Activated CD4-positive, alpha-beta memory T cell treated with anti-CD3 and anti-CD28 coated beads, Interleukin-2, amount 10 ng/mL, durations not matched to agents 7 days and 5 days (primary cell): ENCODE data around the gene ZFAND6. TPM values are rescaled to one million over a fixed set of nuclear protein-coding genes. Genes with fewer than 3 reads are reported as not detected.
"Not testable (repeated sequence)": the region's sequence is repeated elsewhere in the genome, so short reads cannot be mapped to it uniquely, and the experiment has no call there.

Experiments
- CTCF ChIA-PET: fragments of 350-600 bp; sonication (Branson Sonifier 250); formaldehyde crosslinking; loops from one replicate; lab custom pipeline; 2021; ENCODE audit warnings: antibody characterized with exemption, inconsistent platforms; lab: Charles Lee
- POLR2A ChIA-PET: fragments of 350-600 bp; sonication (Branson Sonifier 250); formaldehyde crosslinking; loops from one replicate; lab custom pipeline; 2021; ENCODE audit warnings: antibody characterized with exemption; lab: Charles Lee
- DNase-seq: peaks from one replicate; pipeline ENCODE4 v3.0.0-alpha.2; 2020
- H3K27ac Mint-ChIP-seq: one replicate; pipeline ENCODE4 v1.8.0; 2021; ENCODE audit warnings: mild to moderate bottlenecking, mixed read lengths
- H3K27me3 Mint-ChIP-seq: one replicate; pipeline ENCODE4 v1.8.0; 2021; ENCODE audit warnings: mixed read lengths
- H3K36me3 Mint-ChIP-seq: one replicate; pipeline ENCODE4 v1.8.0; 2021; ENCODE audit warnings: low read depth, mixed read lengths
- H3K4me1 Mint-ChIP-seq: one replicate; pipeline ENCODE4 v1.8.0; 2021; ENCODE audit warnings: mixed read lengths
- H3K4me3 Mint-ChIP-seq: one replicate; pipeline ENCODE4 v1.8.0; 2021; ENCODE audit warnings: mild to moderate bottlenecking, mixed read lengths
- H3K9me3 Mint-ChIP-seq: one replicate; pipeline ENCODE4 v1.8.0; 2021; ENCODE audit warnings: mixed read lengths
- total RNA-seq, 2 experiments: library from RNA; stranded (reverse); gene quantifications; one replicate each; pipeline ENCODE4 v1.2.3, GENCODE V29; 2021

The ZFAND6 gene
- total RNA-seq, 2 experiments from 2014 or later = 46.7 to 48.7 TPM

DNA sequence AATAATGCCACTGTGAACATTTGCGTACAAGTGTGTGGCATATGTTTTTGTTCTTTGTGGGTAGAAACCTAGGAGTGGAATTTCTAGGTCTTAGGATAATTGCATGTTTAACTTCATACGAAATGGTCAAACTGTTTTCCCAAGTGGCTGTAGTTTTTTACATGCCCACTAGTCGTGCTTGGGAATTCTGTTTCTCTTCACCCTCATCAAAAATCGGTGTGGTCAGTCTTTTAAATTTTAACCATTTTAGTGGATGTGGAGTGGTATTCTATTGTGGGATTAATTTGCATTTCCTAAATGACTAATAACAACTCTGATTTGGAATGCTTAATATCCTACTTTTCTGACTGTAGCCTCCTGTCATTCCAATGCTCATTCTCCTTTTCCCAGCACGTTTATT lies 27.6 kb downstream of the ZFAND6 start:
- POLR2A ChIA-PET = interaction anchor here (1.4 kb wide), 1 partner anchor 26 kb away, joined by 4 read pairs; no protein-coding TSS in a partner anchor
- Mint-ChIP-seq H3K4me3 (no peak overlapping the region), H3K4me1 (peaks cover 2% of the 10 kb centered on the region), H3K27me3 (no peaks in the 10 kb centered on the region), H3K27ac (no peak overlapping the region), H3K9me3 (no peaks in the 10 kb centered on the region), H3K36me3 (peaks cover 3% of the 10 kb centered on the region)
- no peak for DNase-seq
- CTCF ChIA-PET = no interaction called here

DNA sequence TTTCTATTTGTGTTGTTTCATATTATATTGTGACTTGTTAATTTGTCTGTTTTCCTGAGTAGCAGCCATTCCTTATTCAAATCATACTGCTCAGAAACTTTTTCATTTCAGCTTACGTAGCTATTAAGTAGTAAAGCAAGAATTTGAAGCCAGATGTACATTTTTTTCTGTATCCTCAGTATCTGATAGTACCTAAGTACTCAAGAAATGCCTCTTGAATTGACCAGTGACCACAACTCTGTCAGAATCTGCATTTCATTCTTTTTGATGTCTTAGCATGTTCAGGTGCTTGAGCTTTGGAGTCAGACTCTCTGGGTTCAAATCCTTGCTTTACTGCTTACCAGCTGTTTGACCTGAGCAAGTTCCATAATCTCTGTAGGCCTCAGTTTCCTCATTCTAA lies 30.6 kb downstream of the ZFAND6 start:
- peaks cover 2% of the 10 kb centered on the region for H3K4me1 Mint-ChIP-seq
- DNase-seq = no peak
- CTCF ChIA-PET = interaction anchor here (0.9 to 2.2 kb wide), 4 partner anchors 17 to 237 kb away, joined by 3 to 7 read pairs (median 4); no protein-coding TSS in a partner anchor
- H3K27ac Mint-ChIP-seq = no peak overlapping the region
- peaks cover 3% of the 10 kb centered on the region for H3K36me3 Mint-ChIP-seq
- no peak overlapping the region for H3K4me3 Mint-ChIP-seq
- POLR2A ChIA-PET = interaction anchor here (1.0 to 1.5 kb wide), 2 partner anchors 18 to 30 kb away, joined by 3 to 6 read pairs; no protein-coding TSS in a partner anchor
- H3K9me3 Mint-ChIP-seq = no peaks in the 10 kb centered on the region
- no peaks in the 10 kb centered on the region for H3K27me3 Mint-ChIP-seq

DNA sequence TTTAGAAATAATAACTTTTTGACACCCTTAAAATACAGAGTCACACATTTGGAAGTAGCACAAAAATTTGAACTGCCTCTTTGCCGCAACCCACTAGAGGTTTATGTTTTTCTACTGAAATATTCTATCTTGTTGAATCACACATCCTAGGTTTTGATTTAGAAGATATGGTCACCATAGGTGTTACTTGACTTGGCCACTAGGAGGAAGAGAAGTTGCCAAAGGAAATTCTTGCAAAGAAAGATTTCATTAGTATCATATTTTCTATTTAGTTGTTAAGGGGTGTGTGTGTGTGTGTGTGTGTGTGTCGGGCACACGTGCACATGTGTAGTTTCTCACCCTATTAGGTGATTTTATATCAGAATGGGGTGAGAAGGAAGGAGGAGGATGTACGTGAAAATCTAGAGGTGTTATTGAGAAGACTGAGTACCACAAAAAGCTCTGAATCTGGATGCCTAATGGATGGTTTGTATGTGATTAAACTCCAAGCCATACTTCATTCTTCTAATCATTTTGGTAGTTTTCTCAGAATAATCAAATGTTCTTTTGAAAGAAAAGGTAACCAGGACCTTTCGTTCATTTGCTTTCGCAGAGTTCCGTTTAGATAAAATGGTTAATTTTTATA lies 31.5 kb downstream of the ZFAND6 start:
- CTCF ChIA-PET = interaction anchor here (1.2 kb wide), 2 partner anchors 14 to 238 kb away, joined by 3 to 4 read pairs; no protein-coding TSS in a partner anchor
- H3K4me1 Mint-ChIP-seq = peaks cover 2% of the 10 kb centered on the region

DNA sequence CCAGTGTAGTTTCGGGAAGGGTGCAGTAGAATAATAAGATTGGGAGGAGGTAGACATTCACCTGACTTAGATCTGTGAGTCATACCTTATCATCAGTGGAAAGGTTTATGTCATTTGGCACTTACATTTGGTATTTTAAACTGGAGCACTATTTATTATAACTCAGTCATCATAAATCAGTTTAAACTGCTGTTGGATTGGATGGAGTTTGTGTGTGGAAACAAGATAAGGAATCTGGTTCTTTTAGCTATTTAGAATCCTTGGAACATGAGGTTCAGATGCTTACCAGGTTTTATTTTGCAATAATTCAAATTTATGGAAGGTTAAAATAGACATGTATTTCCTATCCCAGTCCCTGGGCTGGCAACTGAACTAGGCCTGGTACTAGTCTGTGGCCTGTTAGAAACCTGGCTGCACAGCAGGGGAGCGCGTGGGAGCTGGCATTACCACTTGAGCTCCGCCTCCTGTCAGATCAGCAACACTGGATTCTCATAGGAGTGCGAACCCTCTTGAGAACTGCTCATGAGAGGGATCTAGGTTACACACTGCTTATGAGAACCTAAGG lies 34.5 kb downstream of the ZFAND6 start:
- H3K27me3 Mint-ChIP-seq = no peaks in the 10 kb centered on the region
- no peaks in the 10 kb centered on the region for H3K9me3 Mint-ChIP-seq
- ChIA-PET POLR2A (no interaction called here), CTCF (no interaction called here)
- no peak overlapping the region for H3K27ac Mint-ChIP-seq
- DNase-seq = no peak
- peaks cover under 1% of the 10 kb centered on the region for H3K4me1 Mint-ChIP-seq
- H3K4me3 Mint-ChIP-seq = no peak overlapping the region
- peaks cover under 1% of the 10 kb centered on the region for H3K36me3 Mint-ChIP-seq

More for the DNA sequence above, 31.5 kb downstream of the ZFAND6 start:
- Mint-ChIP-seq H3K36me3 (peaks cover 3% of the 10 kb centered on the region), H3K27ac (no peak overlapping the region), H3K27me3 (no peaks in the 10 kb centered on the region), H3K4me3 (no peak overlapping the region), H3K9me3 (no peaks in the 10 kb centered on the region)
- POLR2A ChIA-PET = no interaction called here
- no peak for DNase-seq

DNA sequence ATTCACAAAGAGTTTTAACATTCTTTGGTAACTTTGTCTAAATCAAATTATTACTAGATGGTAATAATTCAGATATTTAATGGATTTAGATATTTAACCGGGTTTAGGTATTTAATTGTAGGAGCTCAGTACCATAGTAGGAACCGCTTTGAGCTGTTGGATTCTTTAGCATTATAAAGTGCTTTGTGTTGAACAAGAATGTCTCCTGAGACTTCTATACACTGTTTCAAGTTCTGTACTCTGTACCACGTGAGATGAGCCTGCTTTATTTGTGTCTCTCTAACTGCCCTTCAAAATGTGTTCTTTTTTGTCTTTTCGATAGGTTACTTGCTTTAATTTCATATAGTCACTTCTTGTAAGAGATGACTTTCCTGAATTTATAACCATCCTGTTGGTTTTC lies 36.0 kb downstream of the ZFAND6 start:
- H3K27ac Mint-ChIP-seq = no peak overlapping the region
- no peaks in the 10 kb centered on the region for H3K27me3 Mint-ChIP-seq
- H3K4me3 Mint-ChIP-seq = no peak overlapping the region
- no peak for DNase-seq
- ChIA-PET CTCF (no interaction called here), POLR2A (no interaction called here)
- H3K36me3 Mint-ChIP-seq = peaks cover 3% of the 10 kb centered on the region
- no peaks in the 10 kb centered on the region for H3K9me3 Mint-ChIP-seq
- H3K4me1 Mint-ChIP-seq = peaks cover 6% of the 10 kb centered on the region

DNA sequence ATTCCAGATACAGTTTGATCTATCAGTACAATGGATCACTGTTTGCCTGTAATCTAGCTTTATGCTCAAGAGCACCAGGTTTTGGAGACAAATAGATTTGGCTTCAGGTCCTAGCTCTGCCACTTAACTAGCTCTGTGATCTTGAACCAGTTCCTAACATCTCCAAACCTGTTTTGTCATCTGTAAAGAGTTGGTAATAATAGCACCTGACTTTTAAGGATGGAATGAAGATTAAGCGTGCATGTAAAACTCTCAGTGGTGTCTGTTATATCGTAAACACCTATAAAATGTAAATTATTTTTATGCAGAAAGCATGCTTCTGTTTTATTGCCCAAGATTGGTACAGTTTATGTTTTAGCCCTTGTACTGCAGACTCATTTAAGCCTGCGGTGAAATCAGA lies 36.5 kb downstream of the ZFAND6 start:
- H3K9me3 Mint-ChIP-seq = no peaks in the 10 kb centered on the region
- H3K36me3 Mint-ChIP-seq = peaks cover 7% of the 10 kb centered on the region
- no peaks in the 10 kb centered on the region for H3K27me3 Mint-ChIP-seq
- peaks cover 6% of the 10 kb centered on the region for H3K4me1 Mint-ChIP-seq
- CTCF ChIA-PET = no interaction called here
- POLR2A ChIA-PET = no interaction called here
- H3K27ac Mint-ChIP-seq = no peak overlapping the region
- DNase-seq = no peak
- H3K4me3 Mint-ChIP-seq = no peak overlapping the region

DNA sequence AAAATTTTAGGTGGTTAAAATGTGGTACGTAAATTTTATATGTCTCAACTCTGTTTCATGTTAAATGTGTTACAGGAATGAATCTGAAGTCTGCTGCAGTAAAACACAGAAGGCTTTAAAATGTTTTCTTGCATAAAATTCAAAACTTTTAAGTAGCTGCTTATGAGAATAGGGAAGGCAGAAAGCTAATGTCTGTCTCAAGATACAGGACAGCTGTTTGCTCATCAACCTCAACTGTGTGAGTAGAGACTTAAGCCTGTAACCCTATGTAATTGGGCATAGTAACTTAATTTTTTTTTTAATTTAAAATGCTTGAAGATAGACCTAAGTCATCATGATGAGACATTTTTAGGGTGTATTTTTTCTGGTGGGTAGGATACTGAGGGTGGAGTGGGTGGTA lies 38.9 kb downstream of the ZFAND6 start:
- ChIA-PET CTCF (interaction anchor here (1.3 kb wide), 1 partner anchor 76 kb away, joined by 3 read pairs; no protein-coding TSS in a partner anchor), POLR2A (interaction anchor here (1.3 kb wide), 1 partner anchor 62 kb away, joined by 3 read pairs; no protein-coding TSS in a partner anchor)
- Mint-ChIP-seq H3K9me3 (no peaks in the 10 kb centered on the region), H3K4me1 (peaks cover 6% of the 10 kb centered on the region), H3K36me3 (peaks cover 7% of the 10 kb centered on the region), H3K4me3 (no peak overlapping the region), H3K27me3 (no peaks in the 10 kb centered on the region), H3K27ac (no peak overlapping the region)
- no peak for DNase-seq

DNA sequence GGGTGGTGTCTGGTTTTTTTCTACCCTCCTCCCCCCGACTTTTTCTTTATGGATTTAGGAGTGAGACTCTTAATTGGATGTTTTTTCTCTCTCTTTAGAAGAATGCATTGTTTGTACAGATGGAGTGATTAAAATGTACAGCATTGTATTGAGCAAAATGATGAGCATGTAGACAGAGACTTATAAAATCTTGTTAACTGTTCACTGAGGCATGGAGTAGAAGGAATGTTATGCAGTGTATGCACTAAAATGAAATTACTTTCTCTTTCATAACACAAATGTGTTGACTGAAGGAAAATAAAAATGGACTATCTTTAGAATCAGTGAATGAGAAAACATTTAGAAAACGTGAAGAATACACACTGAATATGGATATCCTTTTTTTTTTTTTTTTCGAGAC lies 39.8 kb downstream of the ZFAND6 start:
- Mint-ChIP-seq H3K27me3 (no peaks in the 10 kb centered on the region), H3K4me3 (no peak overlapping the region), H3K27ac (no peak overlapping the region), H3K9me3 (no peaks in the 10 kb centered on the region), H3K36me3 (peaks cover 7% of the 10 kb centered on the region), H3K4me1 (peaks cover 6% of the 10 kb centered on the region)
- no peak for DNase-seq
- ChIA-PET CTCF (interaction anchor here (1.3 kb wide), 1 partner anchor 75 kb away, joined by 3 read pairs; no protein-coding TSS in a partner anchor), POLR2A (interaction anchor here (1.3 kb wide), 1 partner anchor 61 kb away, joined by 3 read pairs; no protein-coding TSS in a partner anchor)

DNA sequence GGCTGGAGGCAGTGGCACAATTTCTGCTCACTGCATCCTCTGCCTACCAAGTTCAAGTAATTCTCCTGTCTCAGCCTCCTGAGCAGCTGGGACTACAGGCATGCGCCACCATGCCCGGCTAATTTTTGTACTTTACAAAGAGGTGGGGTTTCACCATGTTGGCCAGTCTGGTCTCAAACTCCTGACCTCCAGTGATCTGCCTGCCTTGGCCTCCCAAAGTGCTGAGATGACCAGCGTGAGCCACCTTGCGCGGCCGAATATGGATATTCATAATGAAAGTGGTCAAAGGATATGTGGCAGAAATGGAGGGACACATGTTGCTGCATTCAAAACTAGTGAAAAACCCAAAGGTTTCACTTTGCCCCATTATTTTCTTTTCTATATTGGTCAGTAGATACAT lies 40.2 kb downstream of the ZFAND6 start:
- H3K27me3 Mint-ChIP-seq, POLR2A ChIA-PET: not testable (repeated sequence)

DNA sequence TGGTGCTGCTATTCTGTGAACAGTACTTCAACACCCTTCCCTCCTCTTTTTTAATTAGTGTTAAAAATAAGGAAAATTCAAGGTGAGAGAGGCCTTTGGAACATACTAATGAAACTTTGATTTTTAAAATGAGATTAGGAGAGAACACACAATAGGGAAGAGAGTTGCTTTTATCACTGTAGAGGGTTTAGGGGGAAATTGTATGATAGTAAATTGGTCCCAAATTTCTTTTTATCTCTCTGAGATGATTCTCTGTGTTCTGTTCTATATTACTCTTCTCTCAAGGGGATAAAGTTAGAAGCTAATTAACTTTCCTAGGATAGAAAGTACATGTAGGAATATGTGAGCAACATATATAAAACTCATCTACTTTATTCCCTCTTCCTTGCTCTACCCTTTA lies 40.8 kb downstream of the ZFAND6 start:
- Mint-ChIP-seq H3K4me1 (peaks cover 12% of the 10 kb centered on the region), H3K4me3 (no peak overlapping the region), H3K27ac (no peak overlapping the region), H3K36me3 (peaks cover 7% of the 10 kb centered on the region), H3K9me3 (no peaks in the 10 kb centered on the region), H3K27me3 (no peaks in the 10 kb centered on the region)
- CTCF ChIA-PET = no interaction called here
- no peak for DNase-seq
- POLR2A ChIA-PET = no interaction called here

More for the DNA sequence above, 40.2 kb downstream of the ZFAND6 start:
- H3K36me3 Mint-ChIP-seq, H3K4me1 Mint-ChIP-seq, H3K27ac Mint-ChIP-seq, H3K9me3 Mint-ChIP-seq, DNase-seq, H3K4me3 Mint-ChIP-seq, CTCF ChIA-PET: not testable (repeated sequence)

DNA sequence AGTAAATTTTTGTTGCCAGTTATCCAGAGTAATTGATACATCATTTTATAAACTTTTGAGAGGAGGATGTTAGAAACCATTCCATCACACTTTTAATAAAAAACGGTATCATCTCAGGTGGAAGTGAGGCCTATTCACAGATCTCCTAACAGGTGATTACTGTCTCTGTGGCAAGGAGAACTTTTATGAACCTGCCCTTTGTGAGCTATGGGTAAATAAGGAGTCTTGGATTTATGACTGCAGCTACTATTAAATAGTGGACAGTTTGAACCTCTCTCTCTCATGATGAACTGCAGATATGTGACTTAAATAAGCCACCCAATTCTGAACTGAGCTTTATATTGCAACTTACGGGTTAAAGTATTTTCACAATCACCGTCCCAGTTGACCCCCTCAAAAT lies 45.7 kb downstream of the ZFAND6 start:
- POLR2A ChIA-PET = no interaction called here
- H3K4me1 Mint-ChIP-seq = peaks cover 14% of the 10 kb centered on the region
- no peak overlapping the region for H3K27ac Mint-ChIP-seq
- DNase-seq = no peak
- CTCF ChIA-PET = no interaction called here
- H3K9me3 Mint-ChIP-seq = no peaks in the 10 kb centered on the region
- H3K36me3 Mint-ChIP-seq = peaks cover 5% of the 10 kb centered on the region
- H3K27me3 Mint-ChIP-seq = no peaks in the 10 kb centered on the region
- no peak overlapping the region for H3K4me3 Mint-ChIP-seq

DNA sequence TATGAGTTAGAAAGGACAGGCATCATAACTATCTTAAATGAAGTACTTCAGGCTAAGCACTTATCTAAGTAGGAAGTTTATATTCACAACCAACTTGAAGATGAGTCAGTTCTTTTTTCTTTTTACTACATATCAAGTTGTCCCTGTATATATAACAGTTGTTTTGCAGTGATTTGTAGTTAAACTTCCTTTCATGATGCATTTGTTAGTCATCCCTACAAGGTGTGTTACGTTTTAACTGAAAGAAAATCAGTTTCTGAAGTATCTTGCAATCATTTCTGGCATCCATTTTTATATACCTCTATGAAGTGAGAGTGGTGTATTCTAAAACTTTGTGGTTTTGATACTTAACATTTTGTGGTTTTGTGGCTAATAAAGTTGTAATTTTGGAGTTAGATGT lies 46.1 kb downstream of the ZFAND6 start:
- Mint-ChIP-seq H3K27ac (no peak overlapping the region), H3K36me3 (peaks cover 3% of the 10 kb centered on the region), H3K9me3 (no peaks in the 10 kb centered on the region), H3K4me3 (no peak overlapping the region), H3K27me3 (no peaks in the 10 kb centered on the region), H3K4me1 (peaks cover 14% of the 10 kb centered on the region)
- ChIA-PET POLR2A (no interaction called here), CTCF (no interaction called here)
- no peak for DNase-seq

DNA sequence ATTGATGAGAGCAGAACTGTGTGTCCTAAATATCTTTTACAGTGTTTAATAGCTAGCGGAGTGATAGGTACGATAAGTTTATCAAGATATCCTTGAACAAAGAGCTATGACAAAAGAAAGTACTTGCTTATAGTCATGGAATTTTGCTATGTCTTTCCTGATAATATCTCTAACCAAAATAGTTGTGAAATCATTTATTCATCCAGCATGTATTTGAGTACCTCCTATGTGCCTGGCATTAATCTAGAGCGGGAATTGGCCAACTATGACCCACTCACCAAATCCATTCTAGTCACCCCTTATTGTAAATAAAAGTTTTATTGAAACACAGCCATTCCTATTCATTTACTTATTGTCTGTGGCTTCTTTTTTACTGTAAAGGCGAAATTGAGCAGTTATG lies 46.6 kb downstream of the ZFAND6 start:
- Mint-ChIP-seq H3K27me3 (no peaks in the 10 kb centered on the region), H3K9me3 (no peaks in the 10 kb centered on the region), H3K27ac (no peak overlapping the region), H3K36me3 (no peaks in the 10 kb centered on the region), H3K4me3 (no peak overlapping the region), H3K4me1 (peaks cover 14% of the 10 kb centered on the region)
- ChIA-PET CTCF (interaction anchor here (2.5 kb wide), 1 partner anchor 16 kb away, joined by 7 read pairs; no protein-coding TSS in a partner anchor), POLR2A (no interaction called here)
- no peak for DNase-seq
